Left cardiac atrium (tissue), 4 donors: ENCODE results near the gene COA3. TPM values are rescaled to one million over a fixed set of nuclear protein-coding genes. Genes with fewer than 3 reads are reported as not detected.
A peak's percentile ranks its signal among the peaks of the same experiment; 100 is the strongest.

Source experiments
- ATAC-seq, 2 donors: fragments of 200-7000 bp; cut with Tn5 transposase; one replicate each; pipeline ENCODE4 v1.9.1; 2020; ENCODE audit warnings: mild to moderate bottlenecking in 2 of 2, moderate library complexity in 2 of 2
- DNase-seq: peaks from one replicate; pipeline ENCODE4 v3.0.0-alpha.2; 2020
- intact Hi-C, 2 donors: fragments of 100-400 bp; cut with DNase I; formaldehyde crosslinking; loops; one replicate each; pipeline versions ENCODE4 v1.14.1 to v1.15.1; 2022 to 2023
- total RNA-seq, 2 donors: library from RNA; stranded (reverse); fragmentation: NEBNext Ultra II Directional; extraction: Animal tissue kit (Norgen Biotek cat#: 25700); gene quantifications; one replicate each; pipeline ENCODE4 v1.2.1, GENCODE V29; 2021
- donor health status: DM: no; HTN: yes; CAD: no.
- donor health status: DM: no; HTN: yes; CAD: no; lungs with severe emphysema.
- donor health status: DM: yes; HTN: yes; CAD: no.
- donor health status: Dilated cardiomyopathy.

Gene COA3
- total RNA-seq, 2 donors from 2014 or later = 60.3 to 63.9 TPM

- intact Hi-C loops = loop anchor here in 1 of 2 donors (5.0 kb wide), 1 partner anchor 99 kb away; no protein-coding TSS in a partner anchor
- ATAC-seq = no peak
- no peak for DNase-seq
Observed at GRCh38 chr17:42821176-42821575, 22.7 kb upstream of the COA3 start.

- DNase-seq = peak; percentile 58
- ATAC-seq = no peak
- intact Hi-C loops = loop anchor here in 1 of 2 donors (5.0 kb wide), 1 partner anchor 98 kb away; no protein-coding TSS in a partner anchor
Observed at GRCh38 chr17:42819939-42820535, 21.5 kb upstream of the COA3 start.

- ATAC-seq = no peak
- no peak for DNase-seq
- intact Hi-C loops = no loop called here
Observed at GRCh38 chr17:42818379-42818778, 19.9 kb upstream of the COA3 start.

- ATAC-seq = no peak
- intact Hi-C loops = no loop called here
- DNase-seq = no peak
Observed at GRCh38 chr17:42817866-42818265, 19.4 kb upstream of the COA3 start.

GRCh38 chr17:42814633-42815399, 16.3 kb upstream of the COA3 start:
- no peak for DNase-seq
- intact Hi-C loops = no loop called here
- peak in 1 of 2 donors; percentile 34 for ATAC-seq

GRCh38 chr17:42809250-42809649, 10.7 kb upstream of the COA3 start:
- ATAC-seq = peak; percentile 55 to 96
- intact Hi-C loops = no loop called here
- peak; percentile 46 for DNase-seq

GRCh38 chr17:42806249-42806648, 7.7 kb upstream of the COA3 start:
- intact Hi-C loops = no loop called here
- DNase-seq (no peak), ATAC-seq (no peak)

GRCh38 chr17:42804918-42805367, 6.4 kb upstream of the COA3 start:
- DNase-seq = no peak
- intact Hi-C loops = no loop called here

GRCh38 chr17:42803074-42803883, 4.8 kb upstream of the COA3 start:
- intact Hi-C loops = no loop called here
- DNase-seq = no peak
- no peak for ATAC-seq

More at GRCh38 chr17:42804918-42805367, 6.4 kb upstream of the COA3 start:
- ATAC-seq = no peak

GRCh38 chr17:42798011-42798382, 507 bp downstream of the COA3 start:
- DNase-seq (no peak), ATAC-seq (no peak)
- intact Hi-C loops = no loop called here

- intact Hi-C loops = no loop called here
- ATAC-seq (no peak), DNase-seq (no peak)
Observed at GRCh38 chr17:42797067-42798007, 1.2 kb downstream of the COA3 start.

- intact Hi-C loops = no loop called here
- no peak for DNase-seq
- no peak for ATAC-seq
Observed at GRCh38 chr17:42796066-42796758, 2.3 kb downstream of the COA3 start.

GRCh38 chr17:42795465-42795864, 3.0 kb downstream of the COA3 start:
- intact Hi-C loops = no loop called here
- ATAC-seq (no peak), DNase-seq (no peak)

GRCh38 chr17:42795061-42795460, 3.4 kb downstream of the COA3 start:
- no peak for ATAC-seq
- no peak for DNase-seq
- intact Hi-C loops = no loop called here

GRCh38 chr17:42792545-42792944, 6.0 kb downstream of the COA3 start:
- DNase-seq (no peak), ATAC-seq (no peak)
- intact Hi-C loops = no loop called here

- DNase-seq (no peak), ATAC-seq (no peak)
- intact Hi-C loops = no loop called here
Observed at GRCh38 chr17:42791948-42792347, 6.6 kb downstream of the COA3 start.

GRCh38 chr17:42787266-42787665, 11.2 kb downstream of the COA3 start:
- no peak for ATAC-seq
- no peak for DNase-seq
- intact Hi-C loops = no loop called here
